Measurements from ENCODE around the gene CITED4. TPM values are rescaled to one million over a fixed set of nuclear protein-coding genes. Genes with fewer than 3 reads are reported as not detected.

CITED4 gene
- polyA plus RNA-seq, 1 of the 3 experiments (the other 2 are of a cell fraction), result 10.1 TPM

- Histone ChIP-seq H3K9me2 (no peaks in the 10 kb centered on the region), H3K4me2 (no peak overlapping the region), H3F3A (replicated peaks; ENCODE audit: insufficient read depth) (no peaks in the 10 kb centered on the region), H3K9me3 (no peaks in the 10 kb centered on the region), H4K20me1 (ENCODE audit: insufficient read depth) (no peaks in the 10 kb centered on the region), H3K36me3 (replicated peaks in 1 of 2; ENCODE audit: control insufficient read depth in 1 of 2, insufficient read depth in 2 of 2, low read length in 1 of 2) (no peaks in the 10 kb centered on the region), H3K27ac (ENCODE audit: low read depth in 2 of 2, low read length in 1 of 2) (no peak overlapping the region), H2AFZ (ENCODE audit: low read depth) (peak overlapping the region; percentile 13; the same call in 1 of the 2 replicates), H3K27me3 (ENCODE audit: insufficient read depth) (no peaks in the 10 kb centered on the region), H3K4me3 (ENCODE audit: low read depth in 2 of 2, low read length in 1 of 2) (no peak overlapping the region), H3K9ac (no peak overlapping the region), H3K4me1 (ENCODE audit: control insufficient read depth in 1 of 2, insufficient read depth in 2 of 2, low read depth in 1 of 2, low read length in 1 of 2) (peaks cover 0 to 18% of the 10 kb centered on the region in 2 experiments; a peak in 2 of 4 replicates), H3K79me2 (ENCODE audit: insufficient read depth) (no peaks in the 10 kb centered on the region)
- DNase-seq, result no peak
- TF ChIP-seq TAF1 (IDR thresholded peaks at IDR 0.05; ENCODE audit: borderline replicate concordance, low read depth, low read length) (no peak), CHD2 (IDR thresholded peaks at IDR 0.05; ENCODE audit: low read length, partially characterized antibody) (no peak), TCF12 (IDR thresholded peaks at IDR 0.05) (no peak), REST (IDR thresholded peaks at IDR 0.05; ENCODE audit: low read depth, low read length) (no peak), CTCF (IDR thresholded peaks at IDR 0.05) (no peak), RXRA (IDR thresholded peaks at IDR 0.05; ENCODE audit: borderline replicate concordance, low read depth) (no peak), YY1 (IDR thresholded peaks at IDR 0.05; ENCODE audit: low read depth) (no peak), USF2 (IDR thresholded peaks at IDR 0.05; ENCODE audit: borderline replicate concordance, low read depth, low read length) (no peak), IRF3 (IDR thresholded peaks at IDR 0.05; ENCODE audit: low read depth, low read length) (no peak), TEAD4 (IDR thresholded peaks at IDR 0.05; ENCODE audit: borderline replicate concordance, insufficient read depth) (no peak), GABPA (IDR thresholded peaks at IDR 0.05; ENCODE audit: low read depth) (no peak), FOSL2 (IDR thresholded peaks at IDR 0.05; ENCODE audit: borderline replicate concordance, low read depth) (no peak), RCOR1 (IDR thresholded peaks at IDR 0.05; ENCODE audit: low read length) (no peak), SIN3A (IDR thresholded peaks at IDR 0.05; ENCODE audit: borderline replicate concordance, low read depth, low read length) (no peak), EP300 (IDR thresholded peaks at IDR 0.05; ENCODE audit: borderline replicate concordance in 1 of 2, low read depth in 1 of 2, low read length in 1 of 2) (no peak), NFIC (IDR thresholded peaks at IDR 0.05; ENCODE audit: borderline replicate concordance) (no peak), ELF1 (IDR thresholded peaks at IDR 0.05) (no peak), USF1 (IDR thresholded peaks at IDR 0.05; ENCODE audit: borderline replicate concordance, low read depth) (no peak), NRF1 (IDR thresholded peaks at IDR 0.05; ENCODE audit: low read depth, low read length) (no peak), ZBTB33 (IDR thresholded peaks at IDR 0.05; ENCODE audit: borderline replicate concordance, low read depth) (no peak)
- ChIA-PET POLR2A (interaction anchor here (0.6 kb wide), 1 partner anchor 57 kb away, joined by 3 read pairs; no protein-coding TSS in a partner anchor), CTCF (interaction anchor here (1.2 kb wide), 1 partner anchor 10 kb away, joined by 5 read pairs; no protein-coding TSS in a partner anchor)
- WGBS (ENCODE audit: low lambda C conversion rate), result 80% methylated on average over 14 of the region's 18 CpGs
Measured at GRCh38 chr1:40901886-40902852, 40.0 kb upstream of the CITED4 start.
